ENCODE measurements around the gene TK1.

GRCh38 chr17:78211032-78211431 lies 24.2 kb upstream of the TK1 start:
- TF ChIP-seq YY1 (IDR thresholded peaks at IDR 0.05; ENCODE audit: low read depth) = no peak
- TF ChIP-seq REST (IDR thresholded peaks at IDR 0.05; ENCODE audit: low read depth) = no peak
- no peak for TF ChIP-seq EP300 (IDR thresholded peaks at IDR 0.05; ENCODE audit: borderline replicate concordance)

Measured in Ishikawa (cell line).